Activated effector memory CD4-positive, alpha-beta T cell treated with Interleukin-2 at 50 U/mL for 16 hours (primary cell): Measurements from ENCODE around the gene MT1B.

Experiments used
- DNase-seq: peaks from one replicate; pipeline ENCODE4 v3.0.0-alpha.2; 2020

MT1B gene

GRCh38 chr16:56690420-56691122, 38.9 kb downstream of the MT1B start:
- DNase-seq: no peak

- no peak for DNase-seq
These were observed 40.2 kb downstream of the MT1B start for GRCh38 chr16:56691885-56692284.

GRCh38 chr16:56695246-56695645, 43.6 kb downstream of the MT1B start:
- DNase-seq: no peak

GRCh38 chr16:56697456-56698155, 45.9 kb downstream of the MT1B start:
- DNase-seq: no peak

- no peak for DNase-seq
These were observed 48.5 kb downstream of the MT1B start for GRCh38 chr16:56700195-56700594.

GRCh38 chr16:56700631-56701030, 48.9 kb downstream of the MT1B start:
- no peak for DNase-seq

- DNase-seq: no peak
These were observed 49.8 kb downstream of the MT1B start for GRCh38 chr16:56701534-56701933.
